Measurements from ENCODE around the gene GTPBP3.

Gene GTPBP3

DNA sequence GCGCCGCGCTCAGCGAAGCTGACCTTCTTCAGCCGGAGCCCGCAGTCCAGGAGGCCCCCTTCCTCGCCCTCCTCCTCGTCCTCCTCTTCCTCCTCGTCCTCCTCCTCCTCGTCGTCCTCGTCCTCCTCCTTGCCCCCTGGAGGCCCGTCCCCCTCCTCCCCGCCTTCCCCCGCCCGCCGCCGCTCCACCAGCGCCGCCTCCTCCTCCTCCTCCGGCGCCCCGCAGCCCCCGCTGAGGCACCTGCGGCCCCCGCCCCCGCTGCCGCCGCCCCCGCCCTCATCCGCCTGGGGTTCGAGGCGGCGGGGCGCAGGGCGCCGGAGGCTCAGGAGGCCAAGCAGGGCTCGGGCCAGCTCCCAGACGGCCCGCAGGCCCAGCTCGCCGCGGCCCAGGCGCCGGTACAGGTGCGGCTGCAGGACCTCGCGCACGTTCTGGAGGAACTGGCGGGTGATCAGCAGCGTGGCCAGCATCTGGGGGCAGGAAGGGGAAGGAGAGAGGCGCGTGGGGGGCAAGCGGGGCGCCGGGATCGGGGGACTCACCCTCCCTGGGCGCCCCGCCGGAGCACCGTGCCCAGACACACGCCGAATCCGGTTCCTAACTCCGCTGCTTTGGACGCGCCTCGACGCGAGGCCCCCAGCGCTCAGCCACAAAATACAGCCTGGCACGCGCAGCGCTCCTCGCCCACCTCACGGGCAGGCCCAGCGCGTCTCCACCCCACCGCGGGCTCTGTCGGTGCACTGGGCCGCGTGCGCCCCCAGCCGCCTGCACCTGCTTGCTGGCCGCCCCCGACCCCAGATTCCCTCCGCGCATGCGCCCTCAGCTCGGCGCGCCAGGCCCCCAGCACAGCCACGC lies 8.6 kb upstream of the GTPBP3 start:
- DNase-seq = no peak

DNA sequence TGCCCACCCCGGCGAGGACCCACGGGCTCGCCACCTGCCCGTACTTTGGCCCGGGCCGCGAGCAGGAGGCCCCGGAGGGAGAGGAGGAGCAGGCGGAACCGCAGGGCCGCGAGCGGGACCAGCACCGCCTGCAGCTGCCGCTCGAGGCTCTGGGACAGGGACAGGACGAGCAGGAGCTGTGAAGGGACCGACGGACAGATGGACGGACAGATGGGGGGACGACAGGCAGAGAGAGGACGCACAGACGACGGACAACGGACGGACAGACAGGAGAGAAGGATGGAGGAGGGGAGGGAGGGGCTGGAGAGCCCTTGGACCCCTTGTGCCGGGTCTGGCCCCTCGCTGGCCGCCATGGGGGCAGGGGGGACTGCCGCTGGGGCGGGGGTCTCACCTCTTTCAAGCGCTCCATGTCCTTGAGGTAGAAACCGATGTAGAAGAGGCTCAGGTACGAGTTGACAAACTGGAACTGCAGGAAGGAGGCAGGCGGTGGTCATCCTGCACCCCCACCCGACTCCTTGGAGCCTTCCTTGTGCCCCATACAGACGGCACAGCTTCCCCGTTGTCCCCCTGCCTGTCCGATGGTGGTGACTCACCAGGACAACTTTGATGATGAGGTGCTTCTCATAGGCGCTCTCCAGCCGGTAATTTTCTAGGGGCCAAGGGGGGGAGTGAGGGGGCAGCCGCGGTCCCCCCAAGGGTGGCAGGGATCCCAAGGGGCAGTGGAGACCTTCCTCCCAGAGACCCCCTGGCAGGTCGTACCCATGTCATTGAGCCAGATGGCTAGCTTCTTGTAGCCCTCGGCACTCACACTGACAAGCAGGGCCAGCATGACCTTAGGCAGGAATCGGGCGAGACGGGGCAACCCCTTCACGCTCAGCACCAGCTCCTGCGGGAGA lies 7.7 kb upstream of the GTPBP3 start:
- no peak for DNase-seq

DNA sequence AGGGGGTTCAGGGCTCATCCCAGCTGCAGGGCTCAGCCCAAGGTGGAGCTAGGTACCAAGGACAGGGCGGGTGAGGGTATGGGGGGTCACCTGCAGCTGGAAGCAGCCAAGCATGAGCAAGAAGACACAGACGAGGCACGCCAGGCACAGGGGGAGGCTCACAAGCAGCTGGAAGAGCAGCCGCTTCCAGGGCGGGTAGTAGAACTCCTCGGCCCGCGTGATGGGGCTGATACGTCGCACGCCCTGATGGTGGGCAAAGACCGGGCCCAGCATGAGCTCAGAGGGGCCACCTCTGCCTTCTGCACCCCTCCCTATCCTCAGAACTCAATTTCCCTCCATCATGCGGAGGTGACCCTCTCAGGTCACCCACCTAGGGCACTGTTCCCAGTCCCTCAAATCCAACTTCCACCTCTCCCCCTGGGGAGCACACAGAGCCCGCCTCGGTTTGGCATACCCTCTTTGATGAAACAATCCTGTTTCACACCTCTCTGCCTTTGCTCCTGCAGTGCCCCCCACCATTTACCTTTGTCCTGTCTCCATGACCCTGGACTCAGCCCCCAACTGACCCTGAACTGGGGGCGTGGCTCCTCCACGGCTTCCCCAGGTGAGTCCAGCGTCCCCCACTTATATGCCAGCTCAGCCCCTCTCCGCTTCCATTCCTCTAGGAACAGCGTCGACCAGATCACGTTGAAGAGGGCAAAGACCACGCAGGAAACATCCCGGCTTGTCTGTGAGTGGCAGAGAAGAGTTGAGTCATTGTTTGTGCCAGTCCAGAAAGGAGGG lies 6.9 kb upstream of the GTPBP3 start:
- no peak for DNase-seq

DNA sequence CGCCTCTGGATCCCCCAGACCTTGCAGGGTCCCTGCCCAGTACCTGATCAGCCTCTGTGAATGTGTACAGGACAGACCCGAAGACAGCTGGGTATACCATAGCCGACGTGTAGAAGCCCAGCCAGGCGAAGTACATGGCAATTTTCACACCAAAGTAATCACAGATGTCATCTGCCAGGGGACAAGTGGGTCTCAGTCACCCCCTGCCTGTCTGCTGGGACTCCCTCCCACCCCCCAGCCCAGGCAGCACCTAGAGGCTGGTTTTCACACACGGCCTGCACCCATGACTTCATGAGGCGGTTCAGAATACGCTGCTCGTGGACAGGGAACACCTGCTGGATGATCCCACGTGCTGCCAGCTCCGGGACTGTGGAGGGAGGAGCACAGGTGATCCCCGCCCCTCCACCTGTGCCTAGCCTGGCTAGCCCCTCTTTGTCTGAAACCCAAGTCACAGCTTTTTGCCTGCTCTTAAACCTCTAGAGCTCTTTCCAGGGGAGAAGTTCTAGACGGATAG lies 6.3 kb upstream of the GTPBP3 start:
- DNase-seq = no peak

DNA sequence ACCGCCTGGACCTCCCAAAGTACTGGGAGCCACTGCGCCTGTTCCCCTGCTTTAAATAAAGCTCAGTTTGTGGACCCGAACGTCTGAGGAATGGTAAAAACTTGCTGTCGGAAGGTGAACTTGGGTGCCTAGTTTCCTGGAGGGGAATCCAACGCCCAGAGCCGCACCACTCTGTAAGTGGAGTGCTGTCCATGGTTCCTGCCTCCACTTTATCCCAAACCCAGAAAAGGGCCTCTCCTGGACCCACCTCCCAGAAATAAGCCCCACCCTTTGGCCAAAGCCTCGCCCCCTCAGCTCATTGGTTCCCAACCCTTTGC lies 5.0 kb upstream of the GTPBP3 start:
- no peak for DNase-seq

DNA sequence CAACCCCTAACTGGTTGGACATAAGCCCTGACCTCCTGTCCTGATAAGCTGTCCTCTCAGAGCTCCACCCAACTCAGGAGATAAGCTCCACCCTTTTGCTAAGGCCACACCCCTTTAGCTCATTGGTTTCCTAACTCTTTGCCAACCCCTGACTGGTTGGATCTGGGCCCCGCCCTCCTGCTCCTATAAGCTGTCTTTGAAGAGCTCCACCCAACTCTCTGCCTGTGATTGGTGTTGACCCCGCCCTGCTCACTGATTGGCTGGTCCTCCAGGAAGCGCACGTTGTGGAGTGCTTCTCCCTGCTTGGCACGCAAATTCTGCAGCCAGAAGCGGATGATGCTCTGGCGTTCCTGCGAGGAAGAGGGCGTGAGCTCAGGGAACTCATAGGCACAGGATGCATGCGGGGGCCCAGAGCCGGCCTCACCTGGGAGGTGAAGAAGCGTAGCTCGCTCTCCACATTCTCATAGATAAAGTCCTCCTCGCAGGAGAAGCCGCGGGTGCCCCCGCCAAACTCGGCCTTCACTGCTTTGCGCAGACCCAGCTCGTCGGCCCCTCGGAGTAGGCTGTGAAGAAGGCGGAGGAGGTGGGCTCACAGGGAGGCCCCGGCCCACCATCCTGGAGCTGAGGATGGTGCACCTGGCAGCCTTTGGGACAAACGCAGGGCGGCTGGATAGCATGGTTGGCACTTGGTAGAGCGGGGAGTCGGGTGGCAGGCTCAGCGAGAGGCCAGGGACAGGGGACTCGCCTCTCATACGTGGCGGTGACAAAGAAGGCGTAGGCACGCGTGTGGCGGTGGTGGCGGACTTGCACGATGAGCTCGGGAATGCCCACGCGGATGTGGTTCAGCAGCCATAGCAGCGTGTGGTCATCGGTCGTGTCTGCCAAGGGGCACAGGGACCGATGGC lies 4.4 kb upstream of the GTPBP3 start:
- peak; percentile 36 for DNase-seq

DNA sequence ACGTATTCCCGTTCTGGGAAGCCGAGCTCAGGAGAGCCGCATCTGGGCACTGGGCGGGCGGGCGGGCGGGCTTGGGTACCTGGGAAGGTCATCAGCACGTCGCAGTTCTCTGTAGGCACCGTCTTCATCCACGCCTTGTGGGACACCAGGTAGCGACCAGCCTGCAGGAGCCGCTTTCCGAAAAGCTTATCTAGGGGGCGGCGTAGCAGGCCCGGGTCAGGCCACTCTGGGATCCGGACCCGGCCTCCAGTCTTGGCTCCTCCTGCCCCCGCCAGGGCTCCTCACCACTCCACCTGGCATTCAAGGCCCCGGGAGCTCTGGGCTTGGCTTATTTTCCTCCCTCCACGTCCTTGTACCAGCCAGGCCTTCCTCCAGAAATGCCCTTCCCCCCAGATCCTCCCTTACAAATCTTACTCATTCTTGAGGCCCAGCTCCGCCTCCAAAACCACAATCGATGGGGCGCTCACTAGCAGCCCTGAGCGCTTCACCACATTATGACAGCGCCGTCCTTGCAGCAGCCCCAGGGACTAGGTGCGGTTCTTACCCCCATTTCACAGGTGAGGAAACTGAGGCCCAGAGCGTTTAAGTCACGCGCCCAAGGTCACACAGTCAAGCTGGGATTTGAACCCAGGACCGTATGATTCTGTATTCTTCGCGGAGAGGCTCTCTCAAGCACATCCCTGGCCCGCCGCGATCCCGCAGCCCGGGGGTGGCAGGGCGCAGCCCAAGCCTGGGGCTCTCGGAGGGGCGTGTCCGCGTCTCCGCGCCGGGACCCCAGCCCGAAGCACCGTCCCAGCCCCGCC lies 3.5 kb upstream of the GTPBP3 start:
- peak; percentile 86 for DNase-seq

DNA sequence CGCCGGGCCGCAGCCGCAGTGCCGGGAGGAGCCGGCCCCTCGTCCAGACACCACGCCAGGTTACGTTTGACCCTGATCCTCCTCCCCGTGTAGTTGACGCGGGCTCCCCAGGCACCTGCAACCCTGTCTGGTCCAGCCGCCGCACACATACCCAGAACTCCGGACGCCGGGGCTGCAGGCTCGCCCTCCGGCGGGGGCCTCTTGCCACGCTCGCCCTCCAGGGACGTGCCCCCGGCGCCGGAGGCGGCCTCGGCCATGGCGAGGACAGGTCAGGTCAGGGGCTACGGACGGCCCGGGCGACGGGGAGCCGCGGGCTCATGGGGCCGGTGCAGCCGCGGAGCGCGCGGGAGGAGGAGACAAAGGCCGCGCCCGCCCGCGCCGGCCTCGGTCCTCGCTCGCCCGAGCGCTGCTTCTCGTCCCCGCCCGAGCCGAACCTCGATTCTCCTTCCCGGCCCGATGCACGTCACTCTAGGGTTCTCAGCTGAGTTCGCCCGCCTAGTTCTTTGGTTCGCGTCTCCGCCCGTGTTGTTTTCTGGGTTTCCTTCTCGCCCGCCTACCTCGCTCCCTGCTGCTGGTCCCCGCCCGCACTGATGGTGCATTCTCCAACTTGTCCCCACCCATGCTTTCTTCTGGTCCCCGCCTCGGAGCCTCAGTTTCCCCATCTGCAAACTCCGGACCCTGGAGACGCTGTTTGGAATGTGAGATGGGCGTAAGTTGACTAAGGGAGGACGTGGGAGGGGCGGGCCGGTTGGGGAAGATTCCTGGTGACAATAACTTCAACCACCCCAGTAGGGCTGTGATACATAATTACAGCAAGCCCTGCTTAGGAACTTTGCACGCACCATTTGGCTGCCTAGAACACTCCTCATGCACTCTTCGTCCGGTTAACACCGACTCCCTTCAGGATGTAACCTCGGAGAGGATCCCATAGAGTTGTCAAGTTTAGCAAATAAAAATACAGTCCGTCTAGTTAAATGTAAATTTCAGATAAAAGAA lies 2.6 kb upstream of the GTPBP3 start, which contains the start of gene ANO8:
Gene ANO8, minus strand, starts transcription at position 442 of the 996 bp plus-strand sequence. Its CDS starts 185 bp downstream, at position 257.
- DNase-seq = peak; percentile 99

DNA sequence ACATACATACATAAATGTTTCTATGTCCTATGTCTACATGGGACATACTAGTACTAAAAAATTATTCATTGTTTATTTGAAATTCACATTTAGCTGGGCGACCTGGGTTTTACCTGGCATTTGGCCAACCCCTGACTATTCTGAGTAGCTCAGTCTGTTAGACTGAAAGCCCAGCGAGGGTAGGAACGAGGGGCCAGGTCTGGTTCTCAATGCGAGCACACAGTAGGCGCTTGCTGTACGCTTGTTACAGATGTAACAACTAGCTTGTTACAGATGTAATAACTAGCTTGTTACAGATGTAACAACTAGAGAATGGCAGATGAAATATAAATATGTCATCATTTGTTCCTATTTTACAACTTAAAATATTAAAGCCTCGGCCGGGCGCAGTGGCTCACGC lies 1.8 kb upstream of the GTPBP3 start:
- no peak for DNase-seq

DNA sequence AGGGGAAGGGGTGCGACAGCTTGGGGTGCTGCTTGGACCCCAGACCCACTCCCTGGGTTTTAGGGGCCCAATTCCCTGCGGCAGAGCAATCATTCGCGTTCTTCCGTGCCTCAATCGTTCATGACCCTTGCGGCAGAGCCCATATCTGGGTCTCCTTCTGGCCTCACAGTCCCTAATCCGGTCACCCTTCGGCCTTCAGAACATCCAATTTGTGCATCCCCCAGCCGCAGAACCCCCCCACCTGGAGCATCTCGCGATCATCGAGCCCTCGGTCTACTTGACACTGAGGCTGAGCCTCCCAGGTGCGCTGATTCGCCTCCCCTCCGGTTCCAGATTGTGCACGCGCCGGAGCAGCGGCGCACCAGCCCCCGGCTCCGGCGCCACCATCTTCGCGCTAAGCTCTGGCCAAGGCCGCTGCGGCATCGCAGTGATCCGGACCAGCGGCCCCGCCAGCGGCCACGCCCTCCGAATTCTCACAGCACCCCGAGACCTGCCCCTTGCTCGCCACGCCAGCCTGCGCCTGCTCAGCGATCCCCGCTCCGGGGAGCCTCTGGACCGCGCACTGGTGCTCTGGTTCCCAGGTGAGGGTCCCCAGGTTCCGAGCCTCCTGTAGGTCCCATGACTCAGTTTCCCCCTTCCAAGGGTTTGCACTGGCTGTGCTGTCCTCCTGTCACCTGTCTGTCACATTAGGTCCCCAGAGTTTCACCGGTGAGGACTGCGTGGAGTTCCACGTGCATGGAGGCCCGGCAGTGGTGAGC lies 501 bp downstream of the GTPBP3 start:
- no peak for DNase-seq

DNA sequence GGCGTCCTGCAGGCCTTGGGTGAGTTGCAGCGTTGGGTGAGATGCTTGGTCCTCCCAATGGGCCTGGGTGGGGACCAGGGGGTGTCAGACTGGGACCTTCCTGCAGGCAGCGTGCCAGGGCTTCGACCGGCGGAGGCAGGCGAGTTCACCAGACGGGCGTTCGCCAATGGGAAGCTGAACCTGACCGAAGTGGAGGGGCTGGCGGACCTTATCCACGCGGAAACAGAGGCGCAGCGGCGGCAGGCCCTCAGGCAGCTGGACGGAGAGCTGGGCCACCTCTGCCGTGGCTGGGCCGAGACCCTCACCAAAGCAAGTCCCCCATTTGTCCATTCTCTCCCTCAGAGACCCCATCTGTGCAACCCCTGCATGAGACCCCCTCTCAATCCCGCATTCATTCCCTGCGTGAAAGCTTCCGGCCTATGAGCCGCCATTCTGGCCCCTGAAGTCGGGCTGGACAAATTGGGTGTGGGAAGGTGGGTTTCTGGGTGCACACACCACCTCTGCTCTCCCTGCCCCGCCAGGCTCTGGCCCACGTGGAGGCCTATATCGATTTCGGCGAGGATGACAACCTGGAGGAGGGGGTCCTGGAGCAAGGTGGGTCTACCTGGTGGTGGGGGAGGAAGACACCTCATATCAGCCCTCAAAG lies 1.2 kb downstream of the GTPBP3 start:
- DNase-seq = no peak

DNA sequence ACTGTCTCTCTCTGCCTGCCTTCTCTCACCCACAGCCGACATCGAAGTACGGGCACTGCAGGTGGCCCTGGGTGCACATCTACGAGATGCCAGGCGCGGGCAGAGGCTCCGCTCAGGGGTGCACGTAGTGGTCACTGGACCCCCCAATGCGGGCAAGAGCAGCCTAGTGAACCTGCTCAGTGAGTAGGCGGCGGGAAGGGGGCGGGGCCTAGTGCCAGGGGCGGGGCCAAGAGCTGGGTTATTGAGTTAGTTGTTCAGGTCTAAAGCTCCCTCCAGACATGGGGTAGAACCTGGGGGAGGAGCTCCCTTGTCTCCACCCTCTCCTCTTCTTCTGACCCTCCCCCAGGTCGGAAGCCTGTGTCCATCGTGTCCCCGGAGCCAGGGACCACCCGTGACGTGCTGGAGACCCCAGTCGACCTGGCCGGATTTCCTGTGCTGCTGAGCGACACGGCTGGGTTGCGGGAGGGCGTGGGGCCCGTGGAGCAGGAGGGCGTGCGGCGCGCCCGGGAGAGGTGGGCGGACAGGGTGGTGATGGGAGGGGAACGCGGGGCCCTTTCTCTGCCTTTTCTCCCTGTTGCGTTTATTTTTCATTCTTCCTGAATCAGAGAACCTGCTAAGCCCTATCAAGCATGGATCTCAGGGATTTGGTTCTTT lies 1.9 kb downstream of the GTPBP3 start:
- DNase-seq = no peak

DNA sequence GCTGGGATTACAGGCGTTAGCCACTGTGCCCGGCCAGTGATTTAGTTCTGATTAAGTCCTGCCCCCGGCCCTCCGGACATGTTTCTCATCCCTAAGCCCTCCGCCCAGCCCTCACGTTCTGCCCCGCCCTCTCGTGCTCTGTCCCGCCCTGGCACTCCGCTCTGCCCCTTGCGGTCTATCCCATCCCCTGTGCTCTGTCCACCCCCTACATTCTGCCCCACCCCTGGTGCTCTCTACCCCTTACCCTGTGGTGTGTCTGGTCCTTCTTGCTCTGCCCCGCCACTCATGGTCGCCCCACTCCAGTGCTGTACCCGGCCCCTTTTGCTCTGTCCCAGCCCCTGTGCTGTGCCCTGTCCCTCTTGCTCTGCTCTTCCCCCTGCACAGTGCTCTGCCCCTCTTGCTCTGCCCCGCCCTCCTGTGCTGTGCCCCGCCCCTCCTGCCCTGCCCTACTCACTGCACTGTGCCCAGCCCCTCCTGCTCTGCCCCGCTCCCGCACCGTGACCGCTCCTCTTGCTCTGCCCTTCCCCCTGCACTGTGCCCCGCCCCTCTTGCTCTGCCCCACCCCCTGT lies 3.0 kb downstream of the GTPBP3 start:
- no peak for DNase-seq

DNA sequence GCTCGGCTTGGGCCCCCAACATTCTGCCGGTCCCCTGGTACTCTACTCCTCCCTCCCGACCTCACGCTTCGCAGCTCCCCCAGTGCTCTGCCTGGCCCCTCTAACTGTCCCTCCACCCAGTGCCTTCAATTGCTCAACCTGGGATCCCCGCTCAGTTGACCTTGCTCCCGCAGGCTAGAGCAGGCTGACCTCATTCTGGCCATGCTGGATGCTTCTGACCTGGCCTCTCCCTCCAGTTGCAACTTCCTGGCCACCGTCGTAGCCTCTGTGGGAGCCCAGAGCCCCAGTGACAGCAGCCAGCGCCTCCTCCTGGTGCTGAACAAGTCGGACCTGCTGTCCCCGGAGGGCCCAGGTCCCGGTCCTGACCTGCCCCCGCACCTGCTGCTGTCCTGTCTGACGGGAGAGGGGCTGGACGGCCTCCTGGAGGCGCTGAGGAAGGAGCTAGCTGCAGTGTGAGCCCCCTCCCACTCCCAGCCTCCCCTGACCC lies 3.6 kb downstream of the GTPBP3 start:
- no peak for DNase-seq

DNA sequence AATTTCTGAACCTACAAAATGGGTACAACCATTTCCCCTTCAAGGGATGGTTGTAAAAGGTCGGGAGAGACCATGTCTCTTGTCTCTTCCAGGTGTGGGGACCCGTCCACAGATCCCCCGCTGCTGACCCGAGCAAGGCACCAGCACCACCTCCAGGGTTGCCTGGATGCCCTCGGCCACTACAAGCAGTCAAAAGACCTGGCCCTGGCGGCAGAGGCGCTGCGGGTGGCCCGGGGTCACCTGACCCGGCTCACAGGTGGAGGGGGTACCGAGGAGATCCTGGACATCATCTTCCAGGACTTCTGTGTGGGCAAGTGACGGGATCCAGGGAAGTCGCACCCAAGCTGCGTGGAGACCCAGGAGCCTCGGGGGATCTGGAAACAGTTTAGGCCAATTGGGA lies 4.0 kb downstream of the GTPBP3 start:
- DNase-seq = no peak

DNA sequence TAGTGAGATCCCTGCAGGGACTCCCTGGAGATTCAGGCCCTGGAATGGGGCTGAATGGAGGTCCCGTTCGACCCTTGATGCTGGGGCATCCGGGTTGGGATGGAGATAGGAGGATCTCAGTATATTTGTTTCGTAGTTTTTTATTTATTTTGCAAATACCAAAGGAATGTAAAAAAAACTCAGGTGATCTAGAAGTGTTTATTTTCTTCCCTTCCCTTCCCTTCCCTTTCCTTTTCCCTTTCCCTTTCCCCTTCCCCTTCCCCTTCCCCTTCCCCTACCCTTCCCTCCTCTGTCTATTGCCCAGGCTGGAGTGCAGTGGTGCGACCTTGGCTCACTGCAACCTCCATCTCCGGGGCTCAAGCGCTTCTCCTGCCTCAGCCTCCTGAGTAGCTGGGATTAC lies 4.5 kb downstream of the GTPBP3 start:
- DNase-seq = no peak

DNA sequence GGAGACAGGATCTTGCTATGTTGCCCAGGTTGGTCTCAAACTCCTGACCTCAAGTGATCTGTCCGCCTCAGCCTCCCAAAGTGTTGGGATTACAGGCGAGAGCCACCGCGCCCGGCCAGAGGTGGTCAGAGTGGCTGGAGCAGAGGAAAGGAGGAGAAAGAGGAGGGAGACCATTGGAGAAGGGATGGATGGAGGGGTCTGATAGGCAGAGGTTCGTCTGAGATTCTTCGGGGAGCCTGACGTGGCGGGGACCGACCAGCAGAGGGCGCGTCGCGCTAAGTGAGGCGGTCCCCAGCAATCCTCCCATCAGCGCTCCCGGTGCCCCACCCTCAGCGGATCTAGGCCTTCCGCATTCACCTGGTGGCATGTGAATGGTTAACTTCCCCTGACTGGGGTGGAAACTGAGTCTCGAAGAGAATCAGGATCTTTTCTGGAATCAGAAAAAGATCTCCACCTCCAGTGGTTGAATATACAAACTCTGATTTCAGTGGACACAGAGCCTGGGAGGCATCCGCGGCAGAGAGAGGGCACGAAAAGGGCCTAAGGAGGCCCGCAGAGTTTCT lies 8.8 kb downstream of the GTPBP3 start:
- peak; percentile 45 for DNase-seq
